ENCODE results near the gene CLEC4M.
A peak's percentile ranks its signal among the peaks of the same experiment; 100 is the strongest.

Gene CLEC4M

DNA sequence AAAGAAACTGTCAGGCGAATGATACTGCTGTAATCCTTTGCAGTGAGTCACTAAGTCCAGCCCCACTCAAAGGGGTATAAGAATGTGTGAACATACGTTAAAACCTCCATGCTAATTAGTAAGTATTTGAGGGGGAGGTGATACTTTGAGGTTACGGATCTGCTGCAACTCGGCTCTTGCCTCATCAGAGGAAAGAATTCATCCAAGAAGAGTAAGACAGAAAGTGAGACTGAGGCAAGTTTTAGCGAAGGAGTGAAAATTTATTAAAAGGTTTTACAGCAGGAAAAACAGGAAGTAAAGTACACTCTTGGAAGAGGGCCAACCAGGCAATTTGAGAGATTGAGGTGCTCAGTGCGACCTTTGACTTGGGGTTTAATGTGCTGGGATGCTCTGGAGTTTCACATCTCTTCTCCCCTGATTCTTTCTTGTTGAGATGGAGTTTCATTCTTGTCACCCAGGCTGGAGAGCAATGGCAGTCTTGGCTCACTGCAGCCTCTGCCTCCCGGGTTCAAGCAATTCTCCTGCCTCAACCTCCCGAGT lies 9.8 kb downstream of the CLEC4M start:
- TF ChIP-seq, protein P1, sequence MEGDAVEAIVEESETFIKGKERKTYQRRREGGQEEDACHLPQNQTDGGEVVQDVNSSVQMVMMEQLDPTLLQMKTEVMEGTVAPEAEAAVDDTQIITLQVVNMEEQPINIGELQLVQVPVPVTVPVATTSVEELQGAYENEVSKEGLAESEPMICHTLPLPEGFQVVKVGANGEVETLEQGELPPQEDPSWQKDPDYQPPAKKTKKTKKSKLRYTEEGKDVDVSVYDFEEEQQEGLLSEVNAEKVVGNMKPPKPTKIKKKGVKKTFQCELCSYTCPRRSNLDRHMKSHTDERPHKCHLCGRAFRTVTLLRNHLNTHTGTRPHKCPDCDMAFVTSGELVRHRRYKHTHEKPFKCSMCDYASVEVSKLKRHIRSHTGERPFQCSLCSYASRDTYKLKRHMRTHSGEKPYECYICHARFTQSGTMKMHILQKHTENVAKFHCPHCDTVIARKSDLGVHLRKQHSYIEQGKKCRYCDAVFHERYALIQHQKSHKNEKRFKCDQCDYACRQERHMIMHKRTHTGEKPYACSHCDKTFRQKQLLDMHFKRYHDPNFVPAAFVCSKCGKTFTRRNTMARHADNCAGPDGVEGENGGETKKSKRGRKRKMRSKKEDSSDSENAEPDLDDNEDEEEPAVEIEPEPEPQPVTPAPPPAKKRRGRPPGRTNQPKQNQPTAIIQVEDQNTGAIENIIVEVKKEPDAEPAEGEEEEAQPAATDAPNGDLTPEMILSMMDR (conservative IDR thresholded peaks at IDR 0.05; ENCODE audit: low read length), result no peak
- DNase-seq (ENCODE audit: low read depth), result peak; percentile 39
- H3K4me3 ChIP-seq (ENCODE audit: low read length), result no peak overlapping the region

DNA sequence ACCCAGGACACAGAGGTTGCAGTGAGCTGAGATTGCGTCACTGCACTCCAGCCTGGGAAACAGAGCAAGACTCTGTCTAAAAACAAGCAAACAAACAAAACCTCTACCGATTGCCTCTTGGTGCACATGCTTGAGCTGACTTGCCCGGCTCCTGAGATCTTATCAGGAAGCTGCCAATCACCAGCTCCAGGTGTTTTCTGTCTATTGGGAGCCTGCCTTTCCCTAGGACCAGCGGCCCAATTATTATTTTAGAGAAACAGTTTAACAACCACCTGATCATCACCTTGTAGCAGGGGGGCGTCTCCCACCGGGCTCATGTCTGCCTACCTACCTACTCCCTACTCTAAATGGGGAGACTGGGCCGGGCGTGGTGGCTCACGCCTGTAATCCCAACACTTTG lies 10.8 kb downstream of the CLEC4M start:
- DNase-seq (ENCODE audit: low read depth), result no peak
- no peak overlapping the region for H3K4me3 ChIP-seq (ENCODE audit: low read length)
- TF ChIP-seq, protein P1 (conservative IDR thresholded peaks at IDR 0.05; ENCODE audit: low read length), result no peak

DNA sequence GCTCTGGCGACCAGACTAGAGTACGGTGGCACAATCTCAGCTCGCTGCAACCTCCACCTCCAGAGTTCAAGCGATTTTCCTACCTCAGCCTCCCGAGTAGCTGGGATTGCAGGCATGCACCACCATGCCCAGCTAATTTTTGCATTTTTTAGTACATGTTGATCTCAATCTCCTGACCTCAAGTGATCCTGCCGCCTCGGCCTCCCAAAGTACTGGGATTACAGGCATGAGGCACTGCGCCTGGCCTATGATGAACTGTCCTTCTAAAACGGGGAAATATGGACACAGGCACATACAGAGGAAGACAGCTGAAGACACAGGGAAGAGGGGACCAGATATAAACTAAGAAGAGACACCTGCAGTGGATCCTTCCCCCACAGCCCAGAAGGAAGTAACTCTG lies 12.7 kb downstream of the CLEC4M start:
- TF ChIP-seq, protein P1 (conservative IDR thresholded peaks at IDR 0.05; ENCODE audit: low read length), result no peak
- DNase-seq (ENCODE audit: low read depth), result no peak
- H3K4me3 ChIP-seq (ENCODE audit: low read length), result no peak overlapping the region

DNA sequence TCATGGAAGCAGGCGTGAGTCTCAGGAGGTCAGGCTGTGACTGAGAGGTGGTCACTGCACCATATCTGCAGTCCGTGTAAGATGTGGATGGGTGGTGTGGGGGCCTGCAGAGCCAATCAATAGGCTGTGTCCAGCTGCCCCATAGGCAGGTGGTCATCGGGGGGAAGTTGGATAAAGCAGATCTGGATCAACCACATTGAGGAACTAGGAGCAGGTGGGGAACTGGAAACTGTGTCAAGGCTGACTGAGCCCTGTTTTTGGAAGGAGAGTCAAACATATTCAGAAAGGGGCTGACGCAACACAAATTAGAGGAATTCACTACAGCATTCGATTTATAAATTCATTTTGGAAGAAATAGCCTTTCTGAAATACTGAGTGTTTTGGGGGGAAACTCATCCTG lies 15.0 kb downstream of the CLEC4M start:
- no peak for DNase-seq (ENCODE audit: low read depth)
- TF ChIP-seq, protein P1 (conservative IDR thresholded peaks at IDR 0.05; ENCODE audit: low read length), result no peak
- no peak overlapping the region for H3K4me3 ChIP-seq (ENCODE audit: low read length)

DNA sequence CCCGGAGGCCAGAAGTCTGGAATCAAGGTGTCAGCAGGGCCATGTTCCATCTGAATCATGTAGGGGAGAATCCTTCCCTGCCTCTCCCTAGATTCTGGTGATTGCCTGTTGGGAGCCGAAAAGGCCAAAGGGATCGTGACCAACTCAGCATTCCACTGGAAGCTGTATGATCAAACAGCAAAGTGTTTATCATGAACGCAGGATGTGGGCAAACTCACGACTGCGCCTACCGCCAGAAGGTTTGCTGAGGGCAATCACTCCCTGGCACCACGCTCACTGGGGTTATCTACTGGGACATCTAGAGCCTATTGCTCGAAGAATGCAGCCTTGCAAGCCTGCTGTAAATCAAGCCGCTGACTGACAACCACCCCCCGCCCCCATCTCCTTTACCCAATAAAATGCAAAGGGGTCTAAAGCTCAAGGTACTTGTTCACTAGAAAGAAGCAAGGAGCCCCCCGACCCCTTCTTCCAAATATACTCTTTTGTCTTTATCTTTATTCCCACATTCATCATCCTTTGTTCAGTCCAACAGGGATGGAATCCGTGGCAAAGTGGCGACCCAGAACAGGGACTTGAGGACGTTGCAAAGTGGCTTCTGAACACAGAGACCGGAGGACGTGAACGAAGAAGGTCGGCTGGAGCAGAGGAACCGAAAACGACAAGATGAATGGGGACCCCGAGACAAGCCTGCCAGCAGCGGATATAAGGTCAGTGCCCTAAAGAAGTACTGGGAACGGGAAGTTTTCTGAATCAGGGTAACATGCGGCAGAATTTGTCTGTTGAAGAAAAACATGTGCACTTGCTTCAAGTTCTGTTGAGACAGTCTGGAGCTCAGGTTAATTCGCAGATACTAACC lies 16.8 kb downstream of the CLEC4M start:
- no peak for DNase-seq (ENCODE audit: low read depth)
- TF ChIP-seq, protein P1 (conservative IDR thresholded peaks at IDR 0.05; ENCODE audit: low read length), result no peak

DNA sequence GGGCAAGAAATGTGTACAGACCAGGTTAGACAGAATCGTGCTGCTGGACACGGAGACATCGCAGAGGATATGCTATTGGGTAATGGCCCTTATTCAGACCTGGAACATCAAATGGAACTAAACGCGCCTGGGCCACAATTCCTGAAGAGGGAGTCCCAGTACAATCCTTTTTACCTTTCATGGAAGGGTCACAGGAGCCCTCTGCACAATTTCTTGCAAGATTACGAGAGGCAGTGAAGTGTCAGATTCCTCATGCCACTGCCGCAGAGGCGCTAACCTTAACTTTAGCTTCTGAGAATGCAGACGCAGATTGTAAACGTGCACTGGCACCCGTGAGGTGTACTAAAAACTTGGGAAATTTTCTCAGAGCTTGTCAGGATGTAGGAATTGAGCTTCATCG lies 18.1 kb downstream of the CLEC4M start:
- no peak for DNase-seq (ENCODE audit: low read depth)
- H3K4me3 ChIP-seq (ENCODE audit: low read length), result no peak overlapping the region
- TF ChIP-seq, protein P1 (conservative IDR thresholded peaks at IDR 0.05; ENCODE audit: low read length), result no peak

More for the DNA sequence above, 16.8 kb downstream of the CLEC4M start:
- H3K4me3 ChIP-seq (ENCODE audit: low read length), result no peak overlapping the region

DNA sequence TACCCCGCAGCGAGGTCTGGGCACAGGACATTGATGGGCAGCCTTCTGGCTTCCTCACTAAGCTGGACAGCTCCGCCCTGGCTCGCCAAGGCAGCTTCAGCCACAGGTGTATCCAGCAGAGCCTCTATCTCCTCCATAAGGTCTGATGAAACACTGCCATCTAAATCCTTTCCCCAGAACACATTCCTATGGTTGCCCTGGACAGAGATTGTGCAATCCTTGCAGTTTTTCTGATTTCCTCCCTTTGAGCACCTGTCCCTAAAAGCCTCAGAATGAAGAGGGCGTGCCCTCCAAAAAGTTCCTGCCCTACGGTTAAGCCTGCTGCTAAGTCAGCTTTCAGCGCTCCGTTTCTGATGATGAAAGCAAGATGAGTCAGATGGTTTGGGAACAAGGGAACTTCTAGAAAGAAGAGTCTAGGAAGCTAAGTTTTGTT lies 21.0 kb downstream of the CLEC4M start:
- peak; percentile 23 for DNase-seq (ENCODE audit: low read depth)
- no peak overlapping the region for H3K4me3 ChIP-seq (ENCODE audit: low read length)
- TF ChIP-seq, protein P1 (conservative IDR thresholded peaks at IDR 0.05; ENCODE audit: low read length), result no peak
